ENCODE results near the gene COA4. TPM values are rescaled to one million over a fixed set of nuclear protein-coding genes. Genes with fewer than 3 reads are reported as not detected.

The COA4 gene
- total and polyA plus RNA-seq, 8 donors, result 19.0 to 47.8 (median 30.8) TPM

DNA sequence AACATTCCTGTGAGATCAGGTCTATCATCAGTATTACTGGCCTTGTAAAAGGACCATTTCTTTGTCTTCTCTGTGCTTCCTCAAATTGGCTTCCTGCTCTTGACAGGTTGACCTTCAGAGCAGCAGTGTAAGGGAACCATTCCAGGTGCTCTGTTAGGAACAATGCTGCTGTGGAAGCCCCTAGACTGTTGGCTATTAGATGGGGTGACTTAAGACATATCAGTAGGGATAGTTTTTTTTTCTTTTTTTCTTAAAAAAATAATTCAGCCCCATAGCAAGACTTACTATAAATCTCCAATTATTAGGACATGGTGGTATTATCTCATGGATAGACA lies 37.6 kb downstream of the COA4 start:
- no peak overlapping the region for H3K4me3 ChIP-seq
- DNase-seq (no peak), FAIRE-seq (no peak), ATAC-seq (peak in 1 of 4 donors; percentile 73)
- no peaks in the 10 kb centered on the region for H3K27me3 ChIP-seq
- intact Hi-C loops (cut with DNase I), result no loop called here
- H3K4me1 ChIP-seq, result no peaks in the 10 kb centered on the region
- no peaks in the 10 kb centered on the region for H3K9me3 ChIP-seq
- peaks cover 0 to 3% (median 0%) of the 10 kb centered on the region in 3 donors for H3K36me3 ChIP-seq
- TF ChIP-seq, protein P1, sequence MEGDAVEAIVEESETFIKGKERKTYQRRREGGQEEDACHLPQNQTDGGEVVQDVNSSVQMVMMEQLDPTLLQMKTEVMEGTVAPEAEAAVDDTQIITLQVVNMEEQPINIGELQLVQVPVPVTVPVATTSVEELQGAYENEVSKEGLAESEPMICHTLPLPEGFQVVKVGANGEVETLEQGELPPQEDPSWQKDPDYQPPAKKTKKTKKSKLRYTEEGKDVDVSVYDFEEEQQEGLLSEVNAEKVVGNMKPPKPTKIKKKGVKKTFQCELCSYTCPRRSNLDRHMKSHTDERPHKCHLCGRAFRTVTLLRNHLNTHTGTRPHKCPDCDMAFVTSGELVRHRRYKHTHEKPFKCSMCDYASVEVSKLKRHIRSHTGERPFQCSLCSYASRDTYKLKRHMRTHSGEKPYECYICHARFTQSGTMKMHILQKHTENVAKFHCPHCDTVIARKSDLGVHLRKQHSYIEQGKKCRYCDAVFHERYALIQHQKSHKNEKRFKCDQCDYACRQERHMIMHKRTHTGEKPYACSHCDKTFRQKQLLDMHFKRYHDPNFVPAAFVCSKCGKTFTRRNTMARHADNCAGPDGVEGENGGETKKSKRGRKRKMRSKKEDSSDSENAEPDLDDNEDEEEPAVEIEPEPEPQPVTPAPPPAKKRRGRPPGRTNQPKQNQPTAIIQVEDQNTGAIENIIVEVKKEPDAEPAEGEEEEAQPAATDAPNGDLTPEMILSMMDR (IDR thresholded peaks at IDR 0.05), result no peak
- H3K27ac ChIP-seq, result no peak overlapping the region

DNA sequence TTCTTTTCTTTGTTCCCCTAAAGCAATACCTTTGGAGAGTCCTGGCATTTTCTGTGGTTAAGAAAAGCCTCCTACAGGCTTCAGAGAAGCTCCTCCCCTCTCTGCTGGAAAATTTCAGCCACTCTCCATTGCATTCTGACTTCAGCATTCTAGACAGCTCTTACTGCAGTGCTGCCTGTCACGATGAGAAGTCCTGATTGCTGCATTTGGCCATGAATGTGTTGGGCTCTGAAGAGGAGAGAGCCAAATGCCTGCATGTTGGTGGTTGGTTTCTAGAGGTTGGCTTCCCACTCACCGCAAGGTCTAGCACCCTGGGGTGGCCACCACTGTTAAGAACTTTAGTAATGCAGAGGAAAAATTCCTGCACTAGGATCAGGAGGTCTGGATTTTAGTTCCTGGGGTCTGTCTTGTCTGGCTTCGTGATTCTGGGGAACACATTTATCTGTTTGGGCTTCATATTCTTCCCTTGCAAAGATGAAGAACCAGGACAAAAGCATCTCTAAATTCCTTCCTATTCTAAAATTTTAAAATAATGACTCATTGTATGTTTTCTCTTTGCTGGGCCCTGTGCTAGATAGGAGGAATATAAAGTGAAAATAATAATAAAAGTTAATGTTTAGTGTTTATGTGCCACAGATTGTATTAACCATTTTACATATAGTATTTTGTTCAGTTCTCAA lies 38.1 kb downstream of the COA4 start:
- Histone ChIP-seq H3K27me3 (no peaks in the 10 kb centered on the region), H3K36me3 (peaks cover 0 to 1% (median 0%) of the 10 kb centered on the region in 3 donors), H3K27ac (no peak overlapping the region), H3K4me1 (no peaks in the 10 kb centered on the region), H3K9me3 (no peaks in the 10 kb centered on the region), H3K4me3 (no peak overlapping the region)
- ATAC-seq (no peak), DNase-seq (no peak), FAIRE-seq (no peak)
- intact Hi-C loops (cut with DNase I), result no loop called here
- 74 to 76% methylated on average over 3 of the region's 3 CpGs for WGBS, 2 donors
- TF ChIP-seq, protein P1 (IDR thresholded peaks at IDR 0.05), result no peak

DNA sequence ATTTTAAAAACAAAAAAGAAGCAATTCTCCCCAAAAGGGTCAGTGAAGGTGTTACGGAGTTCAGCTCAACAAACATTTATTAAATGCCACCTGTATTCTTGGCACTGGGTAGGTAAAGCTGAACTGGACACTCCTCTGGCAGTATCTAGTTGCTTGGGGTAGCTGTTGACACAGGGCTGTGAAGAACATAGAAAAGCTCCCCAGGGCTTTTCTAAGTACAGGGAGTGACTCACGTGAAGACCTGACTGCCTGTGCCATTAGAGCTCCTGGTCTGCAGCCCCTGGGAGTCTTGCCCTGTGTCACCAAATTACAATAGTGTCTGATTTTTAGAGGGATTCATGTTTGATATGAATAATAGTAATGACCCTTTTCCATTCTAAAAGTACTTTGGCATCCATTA lies 43.6 kb downstream of the COA4 start:
- no peaks in the 10 kb centered on the region for H3K4me1 ChIP-seq
- TF ChIP-seq, protein P1 (IDR thresholded peaks at IDR 0.05), result no peak
- 87 to 93% methylated on average over 2 of the region's 2 CpGs for WGBS, 2 donors
- H3K27me3 ChIP-seq, result no peaks in the 10 kb centered on the region
- ATAC-seq, result no peak
- H3K4me3 ChIP-seq, result no peak overlapping the region
- H3K36me3 ChIP-seq, result peaks cover 0 to 5% (median 0%) of the 10 kb centered on the region in 3 donors
- DNase-seq, result no peak
- no peaks in the 10 kb centered on the region for H3K9me3 ChIP-seq
- intact Hi-C loops (cut with DNase I), result no loop called here
- no peak for FAIRE-seq
- no peak overlapping the region for H3K27ac ChIP-seq

DNA sequence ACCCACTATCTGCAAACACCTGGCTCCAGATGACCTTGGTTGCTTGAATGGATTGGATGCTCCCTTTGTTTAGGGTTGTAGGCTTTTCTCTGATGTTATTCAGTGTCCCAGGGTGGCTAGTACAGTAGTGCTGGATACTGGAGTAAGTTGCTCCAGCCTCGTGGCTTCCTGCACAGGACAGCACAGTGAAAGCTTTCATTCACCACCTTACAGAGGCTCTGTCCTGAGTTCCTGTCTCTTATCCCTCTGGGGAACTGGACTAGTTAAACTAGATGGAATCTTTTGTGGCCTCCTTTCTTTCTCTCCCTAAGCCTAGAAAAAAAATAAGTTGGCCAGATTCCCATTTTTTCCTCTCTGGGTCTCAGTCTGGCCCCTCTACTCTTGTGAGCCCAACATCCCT lies 46.4 kb downstream of the COA4 start:
- no peaks in the 10 kb centered on the region for H3K27me3 ChIP-seq
- FAIRE-seq, result no peak
- no peaks in the 10 kb centered on the region for H3K4me1 ChIP-seq
- 73 to 76% methylated on average over 1 of the region's 1 CpG for WGBS, 2 donors
- TF ChIP-seq, protein P1 (IDR thresholded peaks at IDR 0.05), result no peak
- intact Hi-C loops (cut with DNase I), result no loop called here
- H3K4me3 ChIP-seq, result no peak overlapping the region
- no peak for ATAC-seq
- DNase-seq, result no peak
- no peaks in the 10 kb centered on the region for H3K9me3 ChIP-seq
- H3K27ac ChIP-seq, result no peak overlapping the region
- peaks cover 0 to 5% (median 0%) of the 10 kb centered on the region in 3 donors for H3K36me3 ChIP-seq

Other genes with a start within 250 kb of the COA4 start
- gene PLEKHB1, start 230.3 kb downstream of the COA4 start, total RNA-seq, result 10 to 100 TPM; 11.8 to 26.7 (median 15.1) TPM
- gene PLEKHB1, start 230.3 kb downstream of the COA4 start, polyA plus RNA-seq, result 10 to 100 TPM; 17.6 to 22.2 TPM
- 10 to 100 TPM; 44.4 to 80.5 (median 57.9) TPM for gene RAB6A, start 115.8 kb downstream of the COA4 start, total RNA-seq
- gene RAB6A, start 115.8 kb downstream of the COA4 start, polyA plus RNA-seq, result 10 to 100 TPM; 19.2 to 29.7 TPM
- gene MRPL48, start 89.0 kb downstream of the COA4 start, total RNA-seq, result 10 to 100 TPM; 11.8 to 19.4 (median 17.1) TPM
- gene MRPL48, start 89.0 kb downstream of the COA4 start, polyA plus RNA-seq, result 10 to 100 TPM; 19.4 to 22.5 TPM
- gene PAAF1, start 153 bp upstream of the COA4 start, total RNA-seq, result 10 to 100 TPM in 5 of 6 donors, 1 to 10 TPM in 1; 9.8 to 15.9 (median 11.4) TPM
- gene PAAF1, start 153 bp upstream of the COA4 start, polyA plus RNA-seq, result 10 to 100 TPM in 1 of 2 donors, 1 to 10 TPM in 1; 8.0 to 15.0 TPM
- gene DNAJB13, start 74.2 kb upstream of the COA4 start, total RNA-seq, result 1 to 10 TPM in 1 of 6 donors, under 1 TPM in 5; 0.22 to 1.8 (median 0.41) TPM
- 1 to 10 TPM in 1 of 2 donors, under 1 TPM in 1; 0.99 to 2.1 TPM for gene DNAJB13, start 74.2 kb upstream of the COA4 start, polyA plus RNA-seq
- 10 to 100 TPM in 4 of 6 donors, 1 to 10 TPM in 2; 4.6 to 19.4 (median 12.7) TPM for gene UCP2, start 106.0 kb upstream of the COA4 start, total RNA-seq
- gene UCP2, start 106.0 kb upstream of the COA4 start, polyA plus RNA-seq, result 10 to 100 TPM in 1 of 2 donors, 1 to 10 TPM in 1; 10.0 to 16.1 TPM
- 1 to 10 TPM in 1 of 6 donors, under 1 TPM in 5; 0.32 to 1.5 (median 0.67) TPM for gene UCP3, start 132.2 kb upstream of the COA4 start, total RNA-seq
- 1 to 10 TPM; 2.0 TPM for gene UCP3, start 132.2 kb upstream of the COA4 start, polyA plus RNA-seq

Measured in pancreas (tissue), 10 donors.